GM08714 (cell line): ENCODE results near the gene TNRC18.
"Not testable (repeated sequence)": the region's sequence is repeated elsewhere in the genome, so short reads cannot be mapped to it uniquely, and the experiment has no call there.

Experiments used
- H3K4me3 ChIP-seq: fragments of 200-500 bp; sonication (Bioruptor generic); 2 replicates; pipeline ENCODE4 v1.5.1; 2014; ENCODE audit warnings: mild to moderate bottlenecking, low read length, inconsistent platforms
- ZNF274 ChIP-seq: IDR thresholded peaks from 2 replicates; pipeline ENCODE4 v1.6.1; 2012; ENCODE audit warnings: mild to moderate bottlenecking, low read depth, low read length

TNRC18 gene

DNA sequence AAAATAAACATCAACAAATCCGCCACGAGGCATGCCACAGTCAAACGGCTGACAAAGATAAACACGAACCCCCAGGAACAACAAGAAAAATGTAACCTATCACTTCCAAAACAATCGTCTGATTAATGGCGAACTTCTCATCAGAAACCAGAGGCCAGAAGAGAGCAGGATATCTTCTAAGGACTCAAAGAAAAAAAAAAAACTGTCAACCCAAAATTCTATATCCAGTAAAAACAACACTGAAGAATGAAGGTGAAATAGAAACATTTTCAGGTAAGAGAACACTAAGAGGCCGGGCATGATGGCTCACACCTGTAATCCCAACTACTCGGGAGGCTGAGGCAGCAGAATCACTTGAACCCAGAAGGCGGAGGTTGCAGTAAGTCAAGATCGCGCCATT is 86.6 kb downstream of the TNRC18 start:
- no peak overlapping the region for H3K4me3 ChIP-seq
- TF ChIP-seq ZNF274 = no peak

DNA sequence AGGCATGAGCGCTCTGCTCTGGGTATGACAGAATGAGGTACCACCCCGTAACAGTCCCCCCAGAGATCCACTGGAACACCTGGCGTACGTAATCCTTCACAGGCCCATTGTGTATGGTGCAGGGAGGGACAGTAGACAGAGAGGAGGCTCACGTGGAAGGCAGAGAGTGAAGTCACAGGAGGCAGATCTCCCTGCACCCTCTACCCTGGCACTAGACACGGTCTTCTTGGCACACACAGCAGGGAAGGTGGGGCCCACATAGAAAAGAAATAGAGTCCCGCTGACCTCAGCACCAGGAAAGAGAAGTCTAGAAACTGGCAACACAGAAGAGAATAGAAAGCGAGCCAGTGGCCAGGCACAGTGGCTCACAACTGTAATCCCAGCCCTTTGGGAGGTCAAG is 89.0 kb downstream of the TNRC18 start:
- no peak overlapping the region for H3K4me3 ChIP-seq
- no peak for TF ChIP-seq ZNF274

- H3K4me3 ChIP-seq = no peak overlapping the region
- no peak for TF ChIP-seq ZNF274
Observed at GRCh38 chr7:5333121-5334045, 90.3 kb downstream of the TNRC18 start.

DNA sequence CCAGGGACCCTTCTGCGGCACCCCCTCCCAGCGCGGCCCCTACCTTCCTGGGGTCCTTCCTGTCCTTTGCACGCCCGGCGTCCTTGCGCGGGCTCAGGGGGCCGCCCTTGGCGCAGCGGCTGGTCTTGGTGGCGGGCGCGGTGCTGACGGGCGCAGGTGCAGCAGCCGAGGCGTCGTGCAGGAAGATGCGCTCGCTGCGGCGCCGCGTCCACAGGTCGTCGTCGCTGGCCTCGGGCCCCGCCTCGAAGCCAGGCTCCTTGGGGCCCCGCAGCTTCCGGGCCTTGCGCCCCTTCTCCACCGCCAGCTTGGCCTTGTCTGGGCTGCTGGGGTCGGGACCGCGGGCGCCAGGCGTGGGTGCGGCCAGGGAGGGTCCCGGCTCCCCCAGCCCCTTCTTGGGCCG is 91.1 kb downstream of the TNRC18 start:
- no peak for TF ChIP-seq ZNF274
- H3K4me3 ChIP-seq = no peak overlapping the region

- H3K4me3 ChIP-seq = no peak overlapping the region
- TF ChIP-seq ZNF274 = no peak
Observed at GRCh38 chr7:5330288-5330687, 93.3 kb downstream of the TNRC18 start.

DNA sequence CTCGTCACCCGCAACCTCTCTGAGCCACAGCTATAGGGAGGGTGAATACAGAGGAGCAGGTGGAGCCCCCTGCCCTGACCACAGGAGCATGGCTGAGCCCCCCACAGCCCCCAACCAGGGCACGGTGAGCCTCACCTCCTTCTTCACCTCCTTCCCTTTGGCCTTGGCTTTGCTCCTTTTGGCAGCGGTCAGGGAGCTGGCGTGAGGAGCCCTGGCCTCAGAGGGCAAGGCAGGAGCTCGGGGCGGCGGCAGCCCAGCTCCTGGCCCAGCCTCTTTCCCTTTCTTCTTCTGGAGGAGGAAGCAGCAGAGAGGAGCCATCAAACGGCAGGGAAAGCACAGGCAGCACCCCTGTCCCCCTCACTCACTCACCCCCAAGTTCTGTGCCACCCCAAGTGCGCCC is 98.7 kb downstream of the TNRC18 start:
- H3K4me3 ChIP-seq = no peak overlapping the region
- no peak for TF ChIP-seq ZNF274

GRCh38 chr7:5323800-5324781 is 99.5 kb downstream of the TNRC18 start:
- not testable (repeated sequence) for H3K4me3 ChIP-seq

DNA sequence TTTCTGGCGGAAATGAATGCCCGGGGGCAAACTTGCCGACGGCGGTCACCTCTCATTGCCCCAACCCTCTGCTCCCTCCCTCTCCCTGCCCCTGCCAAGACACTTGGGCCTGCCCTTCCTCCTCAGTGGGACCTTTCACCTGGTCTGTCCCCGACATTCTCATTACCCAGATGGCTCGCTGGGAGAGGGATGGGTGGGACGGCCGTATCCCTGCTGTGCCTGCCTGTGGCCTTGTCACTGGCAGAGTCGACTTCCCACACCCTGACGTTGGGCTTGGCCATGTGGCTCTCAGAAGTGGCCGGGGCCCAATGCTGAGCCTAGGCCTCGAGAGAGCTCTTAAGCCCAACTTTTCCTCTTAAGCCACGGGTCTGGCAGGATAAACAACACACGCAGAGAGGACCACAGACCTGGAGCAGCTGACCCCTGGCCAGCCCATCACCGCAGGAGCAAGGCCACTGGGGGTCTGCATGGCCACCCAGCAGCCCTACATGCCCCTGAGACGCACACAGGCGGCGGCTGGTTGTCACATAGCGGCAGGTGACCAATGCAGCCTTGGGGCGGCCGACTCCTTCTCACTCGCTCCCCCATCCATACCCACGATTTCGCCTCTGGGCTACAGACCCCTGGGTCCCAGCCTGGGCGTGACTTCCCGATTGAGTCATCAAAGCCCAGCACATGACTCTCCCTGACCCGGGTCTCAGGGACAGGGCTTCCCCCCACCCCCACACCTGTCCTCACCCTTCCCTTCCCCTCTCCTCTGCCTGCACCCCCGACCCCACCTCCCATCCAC is 100.8 kb downstream of the TNRC18 start:
- no peak overlapping the region for H3K4me3 ChIP-seq
- no peak for TF ChIP-seq ZNF274

GRCh38 chr7:5320802-5321396 is 102.7 kb downstream of the TNRC18 start:
- H3K4me3 ChIP-seq = no peak overlapping the region
- TF ChIP-seq ZNF274 = no peak

GRCh38 chr7:5320391-5320790 is 103.2 kb downstream of the TNRC18 start:
- no peak overlapping the region for H3K4me3 ChIP-seq
- TF ChIP-seq ZNF274 = no peak

DNA sequence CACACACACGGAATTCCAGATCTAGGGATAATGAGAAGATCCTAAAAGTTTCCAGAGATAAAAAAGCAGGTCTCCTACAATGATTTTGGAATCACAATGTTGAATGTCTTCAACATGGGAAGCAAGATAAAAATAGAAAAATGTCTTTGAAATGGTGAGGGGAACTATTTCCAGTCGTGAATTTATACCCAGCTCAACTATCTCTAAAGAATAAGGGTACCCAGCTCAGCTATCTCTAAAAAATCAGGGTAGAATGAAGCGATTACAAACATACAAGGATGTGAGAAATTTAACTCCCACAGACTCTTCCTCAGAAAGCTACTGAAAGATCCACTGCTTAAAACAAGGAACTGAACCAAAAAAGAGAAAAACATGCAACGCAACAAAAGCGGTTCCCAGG is 105.0 kb downstream of the TNRC18 start:
- not testable (repeated sequence) for H3K4me3 ChIP-seq

GRCh38 chr7:5315761-5316160 is 107.9 kb downstream of the TNRC18 start:
- TF ChIP-seq ZNF274 = no peak
- H3K4me3 ChIP-seq = no peak overlapping the region

DNA sequence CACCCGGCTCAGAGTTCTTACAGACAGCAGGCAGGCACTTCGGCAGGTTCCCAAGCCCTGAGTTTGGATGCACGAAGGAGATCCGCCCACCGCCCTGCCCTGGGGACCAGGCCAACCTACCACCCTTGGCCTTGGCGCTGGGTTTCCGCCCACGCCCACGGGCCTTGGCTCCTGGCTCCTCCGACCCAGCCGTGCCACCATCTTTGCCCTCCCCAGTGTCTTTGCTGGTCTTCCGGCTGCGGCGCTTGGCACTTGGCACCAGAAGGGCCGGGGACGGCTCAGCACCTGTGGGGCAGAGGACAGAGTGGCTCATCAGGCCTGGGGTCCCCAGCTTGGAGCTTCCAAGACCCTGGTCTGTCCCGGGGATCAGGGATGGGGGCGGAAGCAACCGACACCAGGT is 108.8 kb downstream of the TNRC18 start:
- TF ChIP-seq ZNF274 = no peak
- no peak overlapping the region for H3K4me3 ChIP-seq

DNA sequence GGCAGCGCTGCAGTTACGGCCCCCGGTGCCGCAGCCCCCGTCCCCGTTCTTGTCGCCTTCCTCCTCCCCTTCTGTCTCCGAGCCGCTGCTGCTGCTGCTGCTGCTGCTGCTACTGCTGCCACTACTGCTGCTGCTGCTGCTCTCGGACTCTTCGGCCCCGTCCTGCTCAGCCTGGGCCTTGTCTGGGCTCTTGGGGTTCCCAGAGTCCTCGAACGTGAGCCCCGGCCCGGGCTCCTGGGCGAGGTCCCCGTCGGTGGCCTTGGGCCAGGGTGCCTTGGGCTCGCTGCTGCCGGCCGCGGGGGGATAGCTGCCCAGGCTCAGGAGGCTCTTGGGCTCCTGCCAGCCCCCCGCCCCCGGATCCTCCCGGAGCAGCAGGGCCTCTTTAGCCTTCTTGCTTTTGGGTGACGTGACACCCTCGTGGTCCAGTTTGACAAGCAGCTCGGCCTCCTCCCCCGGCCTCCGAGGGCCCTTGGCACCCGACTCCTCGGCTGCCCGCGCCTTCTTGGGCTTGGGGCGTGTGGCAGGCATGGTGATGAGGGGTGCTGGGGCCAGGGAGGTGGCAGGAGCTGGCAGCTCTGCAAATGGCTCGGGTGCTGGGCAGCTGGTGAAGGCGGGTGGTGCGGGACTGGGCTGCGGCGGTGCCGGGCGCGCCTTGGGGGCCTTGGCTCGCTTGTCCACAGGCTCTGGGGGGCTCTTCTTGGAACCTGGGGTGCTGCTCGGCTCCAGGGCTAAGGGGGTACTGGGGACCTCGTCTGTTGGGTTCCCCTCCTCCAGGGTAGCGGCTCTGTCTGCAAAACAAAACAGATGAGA is 110.4 kb downstream of the TNRC18 start:
- H3K4me3 ChIP-seq = not testable (repeated sequence)

- not testable (repeated sequence) for H3K4me3 ChIP-seq
Observed at GRCh38 chr7:5312276-5313070, 111.2 kb downstream of the TNRC18 start.
